ENCODE measurements around the gene PLCXD1. TPM values are rescaled to one million over a fixed set of nuclear protein-coding genes. Genes with fewer than 3 reads are reported as not detected.

The PLCXD1 gene
- total and polyA plus RNA-seq, 12 donors = 1.2 to 14.5 (median 6.5) TPM

GRCh38 chrX:334971-335757, 54.0 kb downstream of the PLCXD1 start:
- H3K27me3 ChIP-seq = peaks cover 4% of the 10 kb centered on the region
- no peak overlapping the region for H3K4me3 ChIP-seq
- 96 to 97% (median 97%) methylated on average over 30 to 47 of the region's 47 CpGs for WGBS, 4 donors
- H3K4me1 ChIP-seq (replicated peaks in 1 of 2) = peaks cover 0 to 8% of the 10 kb centered on the region in 2 donors
- TF ChIP-seq POLR2A (IDR thresholded peaks at IDR 0.05) (no peak), CTCF (IDR thresholded peaks at IDR 0.05) (no peak)
- intact Hi-C loops (cut with DNase I) = no loop called here
- H3K27ac ChIP-seq = no peak overlapping the region
- DNase-seq = no peak
- no peaks in the 10 kb centered on the region for H3K9me3 ChIP-seq (replicated peaks in 1 of 3)
- no peaks in the 10 kb centered on the region for H3K36me3 ChIP-seq (replicated peaks in 1 of 2)

- Histone ChIP-seq H3K4me3 (no peak overlapping the region), H3K9me3 (replicated peaks in 1 of 3) (no peaks in the 10 kb centered on the region), H3K36me3 (replicated peaks in 1 of 2) (no peaks in the 10 kb centered on the region), H3K27me3 (peaks cover 4% of the 10 kb centered on the region), H3K27ac (no peak overlapping the region), H3K4me1 (replicated peaks in 1 of 2) (peaks cover 0 to 8% of the 10 kb centered on the region in 2 donors)
- WGBS, 4 donors = 98 to 99% (median 98%) methylated on average over 17 of the region's 17 CpGs
- no peak for TF ChIP-seq POLR2A (IDR thresholded peaks at IDR 0.05)
- TF ChIP-seq CTCF (IDR thresholded peaks at IDR 0.05) = no peak
- intact Hi-C loops (cut with DNase I) = no loop called here
- no peak for DNase-seq
Observed at GRCh38 chrX:335758-336155, 54.6 kb downstream of the PLCXD1 start.

- Histone ChIP-seq H3K27me3 (peaks cover under 1% of the 10 kb centered on the region), H3K4me1 (replicated peaks in 1 of 2) (peaks cover 0 to 5% of the 10 kb centered on the region in 2 donors), H3K4me3 (no peak overlapping the region), H3K36me3 (replicated peaks in 1 of 2) (no peaks in the 10 kb centered on the region), H3K27ac (no peak overlapping the region), H3K9me3 (replicated peaks in 1 of 3) (no peaks in the 10 kb centered on the region)
- DNase-seq = no peak
- TF ChIP-seq POLR2A (IDR thresholded peaks at IDR 0.05) (no peak), CTCF (IDR thresholded peaks at IDR 0.05) (no peak)
- 91 to 94% (median 93%) methylated on average over 21 of the region's 21 CpGs for WGBS, 4 donors
- intact Hi-C loops (cut with DNase I) = no loop called here
Observed at GRCh38 chrX:336227-336626, 55.0 kb downstream of the PLCXD1 start.

- Histone ChIP-seq H3K36me3 (replicated peaks in 1 of 2) (no peaks in the 10 kb centered on the region), H3K9me3 (replicated peaks in 1 of 3) (no peaks in the 10 kb centered on the region), H3K4me3 (no peak overlapping the region), H3K27me3 (no peaks in the 10 kb centered on the region), H3K4me1 (replicated peaks in 1 of 2) (no peaks in the 10 kb centered on the region), H3K27ac (no peak overlapping the region)
- WGBS, 4 donors = 87 to 89% (median 88%) methylated on average over 21 to 38 of the region's 38 CpGs
- TF ChIP-seq CTCF (IDR thresholded peaks at IDR 0.05) (no peak), POLR2A (IDR thresholded peaks at IDR 0.05) (no peak)
- intact Hi-C loops (cut with DNase I) = no loop called here
- no peak for DNase-seq
Observed at GRCh38 chrX:337331-337831, 56.2 kb downstream of the PLCXD1 start.
